Testis (tissue), 3 donors: Measurements from ENCODE around the gene CHCHD6. TPM values are rescaled to one million over a fixed set of nuclear protein-coding genes. Genes with fewer than 3 reads are reported as not detected.

Experiments used
- DNase-seq: peaks from one replicate; pipeline ENCODE4 v3.0.0-alpha.2; 2019
- H3K27ac ChIP-seq, 2 donors: fragments of 200-600 bp; sonication (generic); one replicate each; pipeline ENCODE4 v1.5.1; 2019
- H3K27me3 ChIP-seq: fragments of 200-600 bp; sonication (generic); one replicate; pipeline ENCODE4 v1.5.1; 2019
- H3K36me3 ChIP-seq: fragments of 200-600 bp; sonication (generic); one replicate; pipeline ENCODE4 v1.5.1; 2017; ENCODE audit warnings: low read depth; ENCODE audit errors: missing control alignments
- H3K4me1 ChIP-seq: fragments of 200-600 bp; sonication (generic); one replicate; pipeline ENCODE4 v1.5.1; 2019
- H3K4me3 ChIP-seq, 2 donors: fragments of 200-600 bp; sonication (generic); one replicate each; pipeline ENCODE4 v1.5.1; 2017 to 2019
- H3K9me3 ChIP-seq: fragments of 200-600 bp; sonication (generic); one replicate; pipeline ENCODE4 v1.5.1; 2017
- POLR2A ChIP-seq: fragments of 450-650 bp; IDR thresholded peaks from one replicate; pipeline ENCODE4 v1.6.1; 2017; ENCODE audit warnings: antibody characterized with exemption, mild to moderate bottlenecking, moderate library complexity
- WGBS, 2 donors: methylation state at CpG; one replicate each; pipeline ENCODE4 v1.1.5; 2018; 5-methylcytosine and 5-hydroxymethylcytosine counted together
- intact Hi-C: fragments of 100-400 bp; cut with DNase I; formaldehyde crosslinking; loops from one replicate; pipeline ENCODE4 v1.15.1; 2023; ENCODE audit warnings: low total_unique reads
- polyA plus RNA-seq: library from polyadenylated mRNA; stranded (reverse); fragments of 350-450 nt; fragmentation: Illumina TruSeq; extraction: RNeasy Lipid Tissue Mini Kit (QIAGEN cat#74804); gene quantifications from one replicate; pipeline ENCODE4 v1.2.3, GENCODE V29; 2014; ENCODE audit warnings: low read depth, low replicate concordance; ENCODE audit not compliant: insufficient read depth
- total RNA-seq, 2 donors: library from RNA; depleted of rRNA; stranded (reverse); fragments of >200 nt; gene quantifications; one replicate each; pipeline ENCODE4 v1.2.3, GENCODE V29; 2016
- TF ChIP-seq, protein P1 (sequence below), 3 experiments: fragments of 450-650 bp in 2 of 3; fragments of 200-600 bp in 1 of 3; sonication (generic) in 1 of 3; IDR thresholded peaks; one replicate each; pipeline ENCODE4 v1.5.1; 2016 to 2019; ENCODE audit warnings: antibody characterized with exemption in 3 of 3, mild to moderate bottlenecking in 2 of 3, moderate library complexity in 1 of 3

Gene CHCHD6
- total and polyA plus RNA-seq, 3 donors from 2014 or later = 47.6 to 84.6 (median 49.9) TPM

DNA sequence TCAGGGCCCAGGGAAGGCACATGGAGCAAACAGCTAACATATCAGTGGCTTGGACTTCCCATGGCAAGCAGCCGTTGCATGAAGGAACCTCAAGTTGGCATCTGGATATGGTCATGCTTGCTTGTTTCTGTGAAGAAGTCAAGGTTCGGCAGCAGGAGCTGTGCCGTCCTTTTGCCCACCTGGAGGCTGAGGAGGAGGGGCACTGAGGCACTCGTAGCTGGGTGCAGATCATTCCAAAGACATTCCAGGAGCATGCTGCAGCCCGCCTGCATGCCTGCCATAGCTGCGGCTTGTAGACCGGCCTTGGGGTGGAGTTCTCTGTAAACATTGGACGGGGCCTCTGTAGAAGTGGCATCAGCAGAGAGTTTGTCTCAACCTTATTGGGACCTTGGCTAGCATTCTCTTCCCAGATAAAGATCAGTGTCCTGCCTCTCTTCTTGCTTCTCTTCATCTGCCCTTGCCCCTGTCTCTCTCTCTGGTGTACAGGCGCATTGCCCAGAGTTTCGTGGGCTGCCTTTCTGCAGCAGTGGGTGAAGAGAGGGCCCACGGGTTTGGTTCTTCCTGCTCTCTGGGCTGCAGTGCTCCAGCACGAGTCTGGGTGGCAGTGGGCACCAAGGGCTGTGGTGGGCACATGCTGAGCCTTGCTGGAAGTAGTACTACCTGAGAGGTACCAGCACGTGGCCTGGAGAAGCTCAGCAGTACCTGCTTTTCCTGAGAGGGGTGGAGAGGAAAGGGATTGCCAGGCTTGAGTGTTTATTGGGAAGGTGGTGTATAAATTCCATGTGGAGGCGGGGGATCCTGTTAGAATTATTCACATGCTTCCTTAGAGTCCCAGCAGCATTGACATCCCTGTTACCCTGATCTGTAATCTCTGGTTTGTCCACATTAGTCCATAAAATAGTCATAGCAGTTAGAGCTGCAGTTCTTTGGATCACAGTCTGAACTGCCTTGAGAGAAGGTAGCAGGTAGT is 49.4 kb downstream of the CHCHD6 start:
- Histone ChIP-seq H3K4me3 (no peak overlapping the region), H3K27me3 (no peaks in the 10 kb centered on the region), H3K27ac (no peak overlapping the region), H3K36me3 (no peaks in the 10 kb centered on the region), H3K4me1 (no peaks in the 10 kb centered on the region), H3K9me3 (no peaks in the 10 kb centered on the region)
- no peak for DNase-seq
- WGBS, 2 donors = 82 to 85% methylated on average over 14 of the region's 14 CpGs
- no peak for TF ChIP-seq POLR2A
- TF ChIP-seq, protein P1, sequence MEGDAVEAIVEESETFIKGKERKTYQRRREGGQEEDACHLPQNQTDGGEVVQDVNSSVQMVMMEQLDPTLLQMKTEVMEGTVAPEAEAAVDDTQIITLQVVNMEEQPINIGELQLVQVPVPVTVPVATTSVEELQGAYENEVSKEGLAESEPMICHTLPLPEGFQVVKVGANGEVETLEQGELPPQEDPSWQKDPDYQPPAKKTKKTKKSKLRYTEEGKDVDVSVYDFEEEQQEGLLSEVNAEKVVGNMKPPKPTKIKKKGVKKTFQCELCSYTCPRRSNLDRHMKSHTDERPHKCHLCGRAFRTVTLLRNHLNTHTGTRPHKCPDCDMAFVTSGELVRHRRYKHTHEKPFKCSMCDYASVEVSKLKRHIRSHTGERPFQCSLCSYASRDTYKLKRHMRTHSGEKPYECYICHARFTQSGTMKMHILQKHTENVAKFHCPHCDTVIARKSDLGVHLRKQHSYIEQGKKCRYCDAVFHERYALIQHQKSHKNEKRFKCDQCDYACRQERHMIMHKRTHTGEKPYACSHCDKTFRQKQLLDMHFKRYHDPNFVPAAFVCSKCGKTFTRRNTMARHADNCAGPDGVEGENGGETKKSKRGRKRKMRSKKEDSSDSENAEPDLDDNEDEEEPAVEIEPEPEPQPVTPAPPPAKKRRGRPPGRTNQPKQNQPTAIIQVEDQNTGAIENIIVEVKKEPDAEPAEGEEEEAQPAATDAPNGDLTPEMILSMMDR (IDR thresholded peaks at IDR 0.05) = no peak
- intact Hi-C loops = loop anchor here (5.0 kb wide), 1 partner anchor 229 kb away; the partner anchor contains the start of gene PLXNA1

DNA sequence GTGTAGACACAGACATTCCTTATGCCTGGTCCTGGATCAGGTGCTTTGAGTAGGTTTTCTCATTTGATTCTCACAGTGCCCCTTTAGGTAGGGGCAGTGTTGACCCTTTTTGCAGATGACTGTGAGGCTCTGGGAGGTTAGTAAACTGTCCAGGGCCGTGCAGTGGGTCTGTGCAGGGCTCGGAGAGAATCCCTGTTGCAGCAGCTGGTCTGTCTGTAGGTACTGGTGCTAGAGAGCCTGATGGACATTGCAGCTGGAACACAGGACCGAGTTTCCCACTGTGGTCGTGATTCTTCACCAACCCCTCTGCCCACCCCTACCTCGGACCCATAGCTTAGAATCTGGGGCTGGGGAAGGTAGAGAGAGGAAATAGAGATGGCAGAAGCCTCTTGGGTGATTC is 51.8 kb downstream of the CHCHD6 start:
- no peak overlapping the region for H3K27ac ChIP-seq
- H3K4me1 ChIP-seq = no peaks in the 10 kb centered on the region
- DNase-seq = no peak
- TF ChIP-seq, protein P1 (IDR thresholded peaks at IDR 0.05) = no peak
- TF ChIP-seq POLR2A = no peak
- no peaks in the 10 kb centered on the region for H3K36me3 ChIP-seq
- intact Hi-C loops = no loop called here
- 85 to 98% methylated on average over 5 of the region's 5 CpGs for WGBS, 2 donors
- no peak overlapping the region for H3K4me3 ChIP-seq
- H3K9me3 ChIP-seq = no peaks in the 10 kb centered on the region
- no peaks in the 10 kb centered on the region for H3K27me3 ChIP-seq

DNA sequence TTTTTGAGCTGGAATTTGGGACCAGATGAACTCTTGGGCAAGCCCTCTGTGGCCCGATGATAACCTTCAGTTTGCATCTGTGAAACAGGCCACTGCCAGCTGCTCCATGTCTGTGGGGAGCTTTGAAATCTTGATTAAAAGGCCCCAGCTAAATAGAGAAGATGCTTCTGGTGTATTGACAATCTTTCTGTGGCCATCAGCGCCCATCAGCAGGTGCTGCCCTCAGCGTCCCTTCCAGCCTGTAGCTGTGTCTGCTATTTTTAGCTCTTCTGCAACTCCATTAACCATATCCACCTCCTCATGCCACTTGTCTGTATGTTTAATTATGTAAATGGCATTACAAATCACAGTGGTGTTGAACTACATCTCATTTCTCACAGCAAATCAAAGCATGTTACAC is 54.0 kb downstream of the CHCHD6 start:
- 81 to 88% methylated on average over 3 of the region's 3 CpGs for WGBS, 2 donors
- Histone ChIP-seq H3K9me3 (no peaks in the 10 kb centered on the region), H3K27me3 (no peaks in the 10 kb centered on the region), H3K27ac (no peak overlapping the region), H3K4me3 (no peak overlapping the region), H3K36me3 (no peaks in the 10 kb centered on the region), H3K4me1 (no peaks in the 10 kb centered on the region)
- no peak for DNase-seq
- intact Hi-C loops = no loop called here
- TF ChIP-seq, protein P1 (IDR thresholded peaks at IDR 0.05) = no peak
- no peak for TF ChIP-seq POLR2A

DNA sequence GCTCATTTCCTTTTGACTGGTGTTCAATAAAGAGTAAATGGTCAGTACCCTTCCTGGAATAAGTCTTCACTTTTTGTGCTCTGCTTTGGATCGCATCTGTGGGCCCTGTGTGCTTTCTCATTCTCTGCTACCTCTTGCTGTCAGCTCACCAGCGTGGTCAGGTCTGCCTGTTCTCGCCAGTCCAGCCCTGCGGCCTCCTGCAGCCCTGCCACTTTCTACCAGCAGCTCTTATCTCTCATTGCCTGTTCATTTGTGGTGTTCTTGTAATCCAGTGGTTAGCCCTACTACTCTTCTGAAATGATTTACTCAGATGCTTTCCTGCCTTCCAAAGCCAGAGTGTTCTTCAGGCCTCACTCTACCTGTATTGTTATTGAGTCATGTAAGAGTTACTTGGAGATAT is 54.8 kb downstream of the CHCHD6 start:
- H3K4me3 ChIP-seq = no peak overlapping the region
- H3K27ac ChIP-seq = no peak overlapping the region
- no peaks in the 10 kb centered on the region for H3K4me1 ChIP-seq
- TF ChIP-seq, protein P1 (IDR thresholded peaks at IDR 0.05) = no peak
- no peak for TF ChIP-seq POLR2A
- whole genome bisulfite sequencing, 2 donors = 93 to 94% methylated on average over 4 of the region's 4 CpGs
- no peak for DNase-seq
- no peaks in the 10 kb centered on the region for H3K27me3 ChIP-seq
- no peaks in the 10 kb centered on the region for H3K36me3 ChIP-seq
- H3K9me3 ChIP-seq = no peaks in the 10 kb centered on the region
- intact Hi-C loops = no loop called here
